Lower leg skin (tissue), 3 donors: Measurements from ENCODE around the gene OR4N5.

Source experiments
- CTCF ChIP-seq, 3 donors: fragments of 450-650 bp; IDR thresholded peaks; one replicate each; pipeline ENCODE4 v1.5.1; 2016; ENCODE audit warnings: antibody characterized with exemption in 3 of 3, mild to moderate bottlenecking in 3 of 3, moderate library complexity in 2 of 3
- POLR2A ChIP-seq, 2 donors: fragments of 450-650 bp; IDR thresholded peaks; one replicate each; pipeline ENCODE4 v1.6.1; 2016 to 2017; ENCODE audit warnings: antibody characterized with exemption in 2 of 2, mild to moderate bottlenecking in 1 of 2, moderate library complexity in 1 of 2

- TF ChIP-seq CTCF (IDR thresholded peaks at IDR 0.05) (no peak), POLR2A (IDR thresholded peaks at IDR 0.05) (no peak)
These were observed 45.6 kb downstream of the OR4N5 start for GRCh38 chr14:20184181-20184580.
